ENCODE measurements around the gene WFDC6.

The WFDC6 gene

GRCh38 chr20:45515147-45515913 lies 24.0 kb downstream of the WFDC6 start, which contains the start of gene SPINT3:
TSS of gene SPINT3 (minus strand) at chr20:45515622. CDS start at chr20:45515608, 14 bp downstream.
- DNase-seq: no peak

DNA sequence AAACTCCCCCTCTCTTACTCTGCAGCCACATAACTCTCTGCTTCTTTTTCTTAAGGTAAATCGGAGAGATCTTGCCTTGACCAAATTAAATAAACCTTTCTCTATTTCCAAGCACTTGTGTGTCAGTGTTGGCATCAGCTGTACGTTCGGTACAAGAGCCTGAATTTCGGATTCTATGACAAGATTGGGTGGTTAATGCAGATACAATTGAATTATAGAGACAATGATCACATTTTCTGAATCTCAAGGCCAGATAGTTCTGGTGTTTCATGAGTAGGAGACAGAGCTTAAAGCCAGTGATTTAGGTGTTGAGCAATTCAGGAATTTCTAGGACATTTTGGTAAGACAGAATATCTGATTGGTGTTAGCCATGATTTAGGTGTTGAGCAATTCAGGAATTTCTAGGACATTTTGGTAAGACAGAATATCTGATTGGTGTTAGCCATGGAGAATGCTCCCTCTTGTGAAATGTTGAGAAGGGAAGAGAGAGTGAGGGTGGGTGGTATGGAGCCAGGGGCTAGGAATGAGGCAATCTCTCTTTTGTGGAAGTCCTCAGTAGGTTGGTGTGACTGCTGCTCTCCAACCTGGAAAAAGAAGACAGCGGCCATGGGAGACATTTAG lies 28.9 kb downstream of the WFDC6 start:
- DNase-seq: no peak

DNA sequence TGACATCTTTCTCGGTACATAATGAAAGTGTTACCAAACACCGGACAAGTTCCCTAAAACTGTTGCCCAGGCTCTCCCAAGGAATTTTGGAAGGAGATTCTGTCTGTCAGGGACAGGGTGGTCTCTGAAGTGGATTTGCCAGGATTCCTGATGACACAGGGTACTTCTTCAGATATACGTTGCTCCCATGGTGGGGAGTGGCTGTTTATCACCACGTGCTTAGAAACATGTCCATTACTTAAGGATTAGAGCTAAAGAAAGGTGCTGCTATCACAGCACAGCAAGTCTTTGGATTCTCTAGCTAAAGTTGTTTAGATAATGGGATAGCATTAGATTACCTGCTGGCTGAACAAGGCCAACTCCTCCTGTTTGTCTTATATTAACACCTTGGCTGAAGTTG lies 30.2 kb downstream of the WFDC6 start:
- DNase-seq: no peak

DNA sequence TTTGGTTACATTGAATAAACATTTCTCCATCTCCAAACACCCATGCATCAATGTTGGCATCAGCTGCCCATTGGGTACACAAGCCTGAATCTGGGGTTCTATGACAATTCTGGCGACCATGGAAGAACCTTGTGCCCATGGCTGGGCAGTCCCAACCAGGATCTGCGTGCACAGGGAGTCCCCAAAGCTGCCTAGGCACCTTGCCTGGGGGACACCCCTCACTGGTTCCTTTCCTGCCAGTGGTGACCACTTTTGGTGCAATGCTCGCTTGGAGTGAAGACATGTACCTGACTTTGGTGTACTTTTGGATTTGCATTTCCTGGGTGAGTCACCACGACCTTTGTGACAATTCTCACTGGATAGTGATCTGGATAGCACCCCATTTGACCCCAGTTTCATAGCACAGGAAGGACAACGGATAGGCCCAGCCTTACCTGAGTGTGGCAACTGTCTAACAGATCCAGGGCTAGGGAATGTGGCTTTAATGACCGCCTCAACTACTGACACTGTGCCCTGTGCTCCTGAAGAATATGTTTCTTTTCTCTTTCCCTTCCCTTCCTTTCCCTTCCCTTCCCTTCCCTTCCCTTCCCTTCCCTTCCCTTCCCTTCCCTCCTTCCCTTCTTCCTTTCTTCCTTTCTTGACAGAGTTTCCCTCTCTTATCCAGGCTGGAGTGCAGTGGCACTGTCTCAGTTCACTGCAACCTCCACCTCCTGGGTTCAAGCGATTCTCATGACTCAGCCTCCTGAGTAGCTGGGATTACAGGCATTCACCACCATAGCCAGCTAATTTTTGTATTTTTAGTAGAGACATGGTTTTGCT lies 31.0 kb downstream of the WFDC6 start:
- no peak for DNase-seq

GRCh38 chr20:45507011-45507820 lies 32.1 kb downstream of the WFDC6 start:
- peak in 1 of 2 donors; percentile 3 for DNase-seq

- DNase-seq: no peak
These were observed 32.9 kb downstream of the WFDC6 start for GRCh38 chr20:45506398-45506797.

DNA sequence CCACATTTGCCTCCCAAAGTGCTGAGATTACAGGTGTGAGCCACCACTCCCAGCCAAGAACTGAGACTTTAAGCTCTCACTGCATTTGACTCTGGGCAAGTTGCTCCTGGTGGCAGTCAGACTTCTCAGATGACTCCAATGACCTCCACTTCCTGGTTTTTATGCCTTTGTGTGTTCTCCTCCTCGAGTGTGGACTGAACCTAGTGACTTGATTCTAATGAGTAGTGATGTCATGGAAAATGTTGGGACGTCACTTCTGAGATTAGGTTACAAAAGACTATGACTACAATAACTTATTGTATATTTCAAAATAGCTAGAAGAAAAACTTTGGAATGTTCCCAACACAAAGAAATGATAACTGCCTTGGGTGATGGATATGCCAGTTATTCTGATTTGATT lies 35.9 kb downstream of the WFDC6 start:
- DNase-seq: peak; percentile 12 to 15

DNA sequence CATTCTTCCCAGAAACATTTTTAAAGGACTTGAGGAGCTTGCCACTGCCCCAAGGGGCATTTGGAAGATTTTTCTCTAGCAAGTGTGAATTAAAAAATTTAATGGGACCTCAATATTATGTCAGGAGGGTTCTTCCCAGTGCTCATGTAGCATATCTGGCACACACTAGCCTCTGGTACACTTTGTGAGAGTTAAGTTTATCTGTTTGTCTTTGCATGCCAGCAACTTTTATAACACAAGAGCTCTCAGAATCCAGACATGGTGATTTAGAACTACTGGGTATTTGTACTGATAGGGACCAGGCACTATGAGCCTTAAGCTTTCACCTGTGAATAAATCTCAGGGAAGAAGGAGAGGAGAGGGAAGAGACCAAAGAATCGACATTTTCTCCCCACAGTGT lies 36.7 kb downstream of the WFDC6 start:
- DNase-seq: no peak

DNA sequence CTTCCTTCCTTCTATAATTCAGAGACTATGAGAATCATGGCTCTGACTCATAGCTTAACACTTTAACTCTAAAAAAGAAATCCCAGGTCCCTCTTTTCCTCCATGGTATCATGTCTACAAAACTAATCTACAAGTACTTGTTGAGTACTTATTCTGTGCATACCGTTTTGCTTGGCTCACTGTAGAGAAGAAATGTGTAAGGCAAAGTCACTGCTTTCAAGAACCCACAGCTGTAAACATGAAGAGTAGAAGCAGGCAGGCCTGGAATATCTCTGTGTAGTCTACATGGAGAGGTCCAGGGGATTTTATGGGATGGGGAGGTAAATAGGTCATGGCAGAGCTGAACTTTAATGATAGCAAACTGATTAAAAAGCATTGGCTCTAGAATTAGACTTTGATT lies 37.7 kb downstream of the WFDC6 start:
- DNase-seq: no peak

DNA sequence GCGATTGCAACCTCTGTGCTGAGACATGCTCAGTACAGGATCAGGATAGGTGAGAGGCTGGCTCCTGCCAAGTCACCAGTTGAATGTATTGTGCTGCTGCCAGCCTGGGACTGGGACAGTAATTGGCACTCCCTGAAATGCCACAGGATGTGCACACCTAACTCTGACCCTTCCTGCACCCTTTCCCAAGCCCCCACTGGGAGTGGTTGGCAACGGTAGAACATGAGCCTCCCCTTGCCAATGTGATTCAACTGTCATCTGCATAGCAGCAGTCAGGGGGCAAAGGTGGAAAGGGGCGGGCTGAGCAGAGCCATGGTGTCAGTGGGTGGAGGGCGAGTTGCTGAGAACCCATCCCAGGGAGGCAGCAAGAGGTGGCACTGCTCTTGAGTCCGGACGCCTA lies 39.3 kb downstream of the WFDC6 start:
- DNase-seq: no peak

- no peak for DNase-seq
These were observed 41.2 kb downstream of the WFDC6 start for GRCh38 chr20:45497971-45498494.

- DNase-seq: no peak
These were observed 43.1 kb downstream of the WFDC6 start for GRCh38 chr20:45496166-45496565.

- peak; percentile 90 to 93 for DNase-seq
These were observed 43.8 kb downstream of the WFDC6 start for GRCh38 chr20:45495501-45495941.

DNA sequence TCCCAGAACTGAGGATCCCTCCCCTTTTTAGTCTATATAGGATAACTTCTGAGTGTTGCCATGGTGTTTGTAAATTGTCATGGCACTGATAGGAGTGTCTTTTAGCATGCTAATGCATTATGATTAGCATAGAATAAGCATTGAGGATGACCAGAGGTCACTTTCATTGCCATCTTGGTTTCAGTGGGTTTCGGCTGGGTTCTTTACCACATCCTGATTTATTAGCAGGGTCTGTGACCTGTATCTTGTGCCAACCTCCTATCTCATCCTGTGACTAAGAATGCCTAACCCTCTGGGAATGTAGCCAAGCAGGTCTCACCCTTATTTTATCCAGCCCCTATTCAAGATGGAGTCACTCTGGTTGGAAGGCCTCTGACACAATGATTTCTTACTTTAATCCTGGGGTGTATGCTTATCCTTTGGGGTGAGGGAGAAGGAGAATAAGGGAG lies 50.2 kb downstream of the WFDC6 start:
- DNase-seq: no peak

DNA sequence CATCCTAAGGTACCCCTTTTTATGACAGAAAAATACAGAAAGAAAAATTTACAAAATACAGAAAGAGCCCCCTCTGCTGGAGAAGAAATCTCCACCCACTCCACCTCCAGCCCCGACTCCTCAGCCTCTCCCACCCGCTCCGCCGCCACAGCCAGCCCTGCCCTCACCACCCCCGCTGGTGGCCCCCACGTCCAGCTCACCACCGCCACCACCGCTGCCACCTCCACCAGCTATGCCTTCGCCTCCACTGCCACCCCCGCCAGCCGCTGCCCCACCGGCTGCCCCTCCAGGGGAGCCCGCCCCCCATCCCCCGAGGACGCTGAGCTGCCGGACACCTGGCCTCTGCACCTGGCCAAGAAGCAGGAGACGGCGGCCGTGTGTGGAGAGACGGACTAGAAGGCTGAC lies 52.0 kb downstream of the WFDC6 start:
- DNase-seq: no peak

GRCh38 chr20:45485388-45485787 lies 53.9 kb downstream of the WFDC6 start:
- DNase-seq: no peak

GRCh38 chr20:45484676-45485075 lies 54.6 kb downstream of the WFDC6 start:
- no peak for DNase-seq
